Measurements from ENCODE around the gene STXBP4. TPM values are rescaled to one million over a fixed set of nuclear protein-coding genes. Genes with fewer than 3 reads are reported as not detected.

The STXBP4 gene
- polyA plus RNA-seq, 1 donor (not counting 4 experiments of a cell fraction or from before 2014, with no cell fraction given): 4.2 TPM

- FAIRE-seq: no peak
- dilution Hi-C loops (cut with MboI; ENCODE audit: extremely low pct_ligation_motif_present, low sequenced_read_pairs): no loop called here
- no peak overlapping the region for H3K4me2 ChIP-seq (ENCODE audit: control insufficient read depth, extremely low read depth, insufficient read depth, low read depth, low read length)
Observed at GRCh38 chr17:55117164-55117563, 148.6 kb downstream of the STXBP4 start.

DNA sequence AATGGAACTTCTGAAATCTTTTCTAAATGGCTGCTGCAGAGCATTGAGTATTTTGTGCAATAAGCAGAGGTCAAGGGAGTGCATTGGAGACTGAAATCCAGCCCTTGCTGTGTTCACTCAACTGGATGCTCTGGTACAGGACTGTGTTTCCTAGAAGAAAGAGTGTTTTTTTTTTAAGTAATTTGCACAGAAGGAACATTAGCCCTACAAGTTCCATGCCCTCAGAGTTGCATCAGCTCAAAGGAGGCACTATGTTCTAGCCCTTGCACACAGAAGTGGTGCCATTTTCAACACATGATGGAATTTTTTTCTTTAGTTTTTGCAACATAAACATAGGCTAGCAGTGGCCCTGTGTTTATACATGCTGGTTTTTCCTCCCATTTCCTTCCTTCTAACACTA lies 152.1 kb downstream of the STXBP4 start:
- Histone ChIP-seq H3K27me3 (ENCODE audit: control insufficient read depth, extremely low read depth, insufficient read depth, low read length) (no peaks in the 10 kb centered on the region), H3K9ac (ENCODE audit: control insufficient read depth, extremely low read depth, insufficient read depth, low read length) (no peak overlapping the region), H2AFZ (ENCODE audit: control insufficient read depth, low read length) (no peak overlapping the region), H3K4me3 (ENCODE audit: control insufficient read depth in 2 of 3, extremely low read depth in 1 of 3, insufficient read depth in 2 of 3, low read depth in 1 of 3, low read length in 3 of 3) (no peak overlapping the region), H4K20me1 (ENCODE audit: control insufficient read depth, extremely low read depth, insufficient read depth, low read length) (no peaks in the 10 kb centered on the region), H3K79me2 (ENCODE audit: control insufficient read depth, insufficient read depth, low read length) (no peaks in the 10 kb centered on the region), H3K4me1 (ENCODE audit: control insufficient read depth, extremely low read depth, insufficient read depth, low read length) (no peaks in the 10 kb centered on the region), H3K27ac (ENCODE audit: control insufficient read depth, insufficient read depth, low read length) (no peak overlapping the region), H3K4me2 (ENCODE audit: control insufficient read depth, extremely low read depth, insufficient read depth, low read depth, low read length) (no peak overlapping the region), H3K9me3 (ENCODE audit: control insufficient read depth, low read depth, low read length) (no peaks in the 10 kb centered on the region), H3K9me1 (ENCODE audit: control insufficient read depth, extremely low read depth, insufficient read depth, low read length) (no peaks in the 10 kb centered on the region), H3K36me3 (ENCODE audit: control insufficient read depth in 2 of 2, extremely low read depth in 1 of 2, insufficient read depth in 2 of 2, low read length in 2 of 2) (no peaks in the 10 kb centered on the region)
- FAIRE-seq (no peak), DNase-seq (ENCODE audit: low read depth, low spot score) (no peak)
- TF ChIP-seq, protein P1, sequence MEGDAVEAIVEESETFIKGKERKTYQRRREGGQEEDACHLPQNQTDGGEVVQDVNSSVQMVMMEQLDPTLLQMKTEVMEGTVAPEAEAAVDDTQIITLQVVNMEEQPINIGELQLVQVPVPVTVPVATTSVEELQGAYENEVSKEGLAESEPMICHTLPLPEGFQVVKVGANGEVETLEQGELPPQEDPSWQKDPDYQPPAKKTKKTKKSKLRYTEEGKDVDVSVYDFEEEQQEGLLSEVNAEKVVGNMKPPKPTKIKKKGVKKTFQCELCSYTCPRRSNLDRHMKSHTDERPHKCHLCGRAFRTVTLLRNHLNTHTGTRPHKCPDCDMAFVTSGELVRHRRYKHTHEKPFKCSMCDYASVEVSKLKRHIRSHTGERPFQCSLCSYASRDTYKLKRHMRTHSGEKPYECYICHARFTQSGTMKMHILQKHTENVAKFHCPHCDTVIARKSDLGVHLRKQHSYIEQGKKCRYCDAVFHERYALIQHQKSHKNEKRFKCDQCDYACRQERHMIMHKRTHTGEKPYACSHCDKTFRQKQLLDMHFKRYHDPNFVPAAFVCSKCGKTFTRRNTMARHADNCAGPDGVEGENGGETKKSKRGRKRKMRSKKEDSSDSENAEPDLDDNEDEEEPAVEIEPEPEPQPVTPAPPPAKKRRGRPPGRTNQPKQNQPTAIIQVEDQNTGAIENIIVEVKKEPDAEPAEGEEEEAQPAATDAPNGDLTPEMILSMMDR (optimal IDR thresholded peaks at IDR 0.05 in 1 of 3, IDR thresholded peaks at IDR 0.05 in 1 of 3, conservative IDR thresholded peaks at IDR 0.05 in 1 of 3; ENCODE audit: extremely low read depth in 1 of 3, insufficient read depth in 2 of 3, low read length in 3 of 3): no peak
- TF ChIP-seq EZH2 (IDR thresholded peaks at IDR 0.05; ENCODE audit: low read length): no peak
- dilution Hi-C loops (cut with MboI; ENCODE audit: extremely low pct_ligation_motif_present, low sequenced_read_pairs): no loop called here

More at GRCh38 chr17:55117164-55117563, 148.6 kb downstream of the STXBP4 start:
- TF ChIP-seq, protein P1 (optimal IDR thresholded peaks at IDR 0.05 in 1 of 3, IDR thresholded peaks at IDR 0.05 in 1 of 3, conservative IDR thresholded peaks at IDR 0.05 in 1 of 3; ENCODE audit: extremely low read depth in 1 of 3, insufficient read depth in 2 of 3, low read length in 3 of 3): no peak
- TF ChIP-seq EZH2 (IDR thresholded peaks at IDR 0.05; ENCODE audit: low read length): no peak
- Histone ChIP-seq H3K27ac (ENCODE audit: control insufficient read depth, insufficient read depth, low read length) (no peak overlapping the region), H2AFZ (ENCODE audit: control insufficient read depth, low read length) (no peak overlapping the region), H3K9me3 (ENCODE audit: control insufficient read depth, low read depth, low read length) (no peaks in the 10 kb centered on the region), H3K9ac (ENCODE audit: control insufficient read depth, extremely low read depth, insufficient read depth, low read length) (no peak overlapping the region), H3K79me2 (ENCODE audit: control insufficient read depth, insufficient read depth, low read length) (no peaks in the 10 kb centered on the region), H3K9me1 (ENCODE audit: control insufficient read depth, extremely low read depth, insufficient read depth, low read length) (no peaks in the 10 kb centered on the region), H3K4me1 (ENCODE audit: control insufficient read depth, extremely low read depth, insufficient read depth, low read length) (no peaks in the 10 kb centered on the region), H3K27me3 (ENCODE audit: control insufficient read depth, extremely low read depth, insufficient read depth, low read length) (no peaks in the 10 kb centered on the region), H4K20me1 (ENCODE audit: control insufficient read depth, extremely low read depth, insufficient read depth, low read length) (no peaks in the 10 kb centered on the region), H3K4me3 (ENCODE audit: control insufficient read depth in 2 of 3, extremely low read depth in 1 of 3, insufficient read depth in 2 of 3, low read depth in 1 of 3, low read length in 3 of 3) (no peak overlapping the region), H3K36me3 (ENCODE audit: control insufficient read depth in 2 of 2, extremely low read depth in 1 of 2, insufficient read depth in 2 of 2, low read length in 2 of 2) (no peaks in the 10 kb centered on the region)
- DNase-seq (ENCODE audit: low read depth, low spot score): no peak
